Activated naive CD8-positive, alpha-beta T cell treated with anti-CD3 and anti-CD28 coated beads, Interleukin-2, amount 50 U/mL, for 24 hours (primary cell): Measurements from ENCODE around the gene C1orf53.

ENCODE experiments used
- ATAC-seq: fragments of 150-1000 bp; cut with Tn5 transposase; one replicate; pipeline ENCODE4 v1.10.0; 2021
- DNase-seq: peaks from one replicate; pipeline ENCODE4 v3.0.0; 2021
- H3K27ac Mint-ChIP-seq: one replicate; pipeline ENCODE4 v1.8.0; 2021; ENCODE audit warnings: mild to moderate bottlenecking, mixed read lengths
- H3K27me3 Mint-ChIP-seq: one replicate; pipeline ENCODE4 v1.8.0; 2021; ENCODE audit warnings: mixed read lengths
- H3K36me3 Mint-ChIP-seq: one replicate; pipeline ENCODE4 v1.8.0; 2021; ENCODE audit warnings: low read depth, mixed read lengths
- H3K4me1 Mint-ChIP-seq: one replicate; pipeline ENCODE4 v1.8.0; 2021; ENCODE audit warnings: mixed read lengths
- H3K4me3 Mint-ChIP-seq: one replicate; pipeline ENCODE4 v1.8.0; 2021; ENCODE audit warnings: mild to moderate bottlenecking, moderate library complexity, mixed read lengths
- H3K9me3 Mint-ChIP-seq: one replicate; pipeline ENCODE4 v1.8.0; 2021; ENCODE audit warnings: mixed read lengths

The C1orf53 gene

DNA sequence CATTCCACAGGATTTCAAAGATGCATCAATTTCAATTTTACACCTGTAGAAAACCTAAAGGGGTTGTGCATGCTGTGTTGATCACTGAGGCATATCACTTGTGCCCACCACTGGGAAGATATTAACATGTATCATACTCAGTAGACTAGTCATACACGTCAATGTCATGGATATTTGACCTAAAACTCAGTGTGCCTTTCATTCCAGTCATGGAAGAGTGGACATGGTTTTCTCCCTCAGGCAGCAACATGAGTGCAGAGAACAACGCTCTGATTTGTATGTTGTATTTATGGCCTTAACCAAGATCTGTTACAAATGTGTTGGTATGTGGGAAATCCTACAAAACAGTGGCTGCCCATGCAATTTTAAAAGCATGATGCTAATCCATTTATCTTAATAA is 6.1 kb upstream of the C1orf53 start:
- ATAC-seq: no peak
- Mint-ChIP-seq H3K4me1 (no peaks in the 10 kb centered on the region), H3K36me3 (no peaks in the 10 kb centered on the region), H3K9me3 (no peaks in the 10 kb centered on the region), H3K4me3 (no peak overlapping the region), H3K27me3 (peaks cover 33% of the 10 kb centered on the region), H3K27ac (no peak overlapping the region)
- no peak for DNase-seq

DNA sequence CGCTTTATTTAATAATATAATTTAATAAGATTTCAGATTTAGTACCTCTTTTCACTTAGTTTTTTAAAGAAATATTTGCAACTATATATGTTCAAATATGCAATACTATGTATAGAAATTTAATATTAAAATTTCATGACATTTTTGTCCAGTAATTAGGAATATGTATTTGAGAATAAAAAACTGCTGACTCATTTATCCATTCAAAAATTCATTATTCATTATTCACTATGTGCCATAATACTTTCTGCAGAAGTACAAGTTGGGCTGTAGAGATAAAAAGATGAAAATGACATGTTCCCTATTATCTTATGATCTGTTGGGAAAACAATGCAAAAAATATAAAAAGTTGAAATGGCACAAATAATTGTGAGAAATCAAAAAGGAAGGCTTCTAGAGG is 3.4 kb upstream of the C1orf53 start:
- no peak for ATAC-seq
- Mint-ChIP-seq H3K27ac (no peak overlapping the region), H3K27me3 (peaks cover 35% of the 10 kb centered on the region), H3K4me3 (no peak overlapping the region), H3K36me3 (no peaks in the 10 kb centered on the region), H3K9me3 (no peaks in the 10 kb centered on the region), H3K4me1 (peaks cover 13% of the 10 kb centered on the region)
- DNase-seq: no peak

DNA sequence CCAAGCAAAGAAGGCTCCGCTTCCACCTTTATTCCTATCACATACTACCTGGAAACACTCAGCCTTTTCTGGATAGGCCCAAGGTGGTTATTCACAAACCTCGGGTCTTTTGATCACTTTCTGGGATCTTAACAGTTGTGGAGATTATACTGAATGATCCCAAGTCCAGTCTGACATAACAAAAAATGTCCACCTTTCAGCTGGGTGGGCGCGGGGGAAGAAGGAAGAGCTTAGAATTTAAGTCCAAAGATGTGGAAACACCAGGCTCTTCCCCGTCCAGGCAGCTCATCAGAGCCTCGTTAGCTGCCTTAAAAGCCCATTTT is 338 bp upstream of the C1orf53 start:
- Mint-ChIP-seq H3K27ac (peak overlapping the region; percentile 72), H3K4me1 (peaks cover 13% of the 10 kb centered on the region), H3K4me3 (peak overlapping the region; percentile 77), H3K36me3 (no peaks in the 10 kb centered on the region), H3K27me3 (peaks cover 51% of the 10 kb centered on the region), H3K9me3 (no peaks in the 10 kb centered on the region)
- ATAC-seq (no peak), DNase-seq (no peak)

DNA sequence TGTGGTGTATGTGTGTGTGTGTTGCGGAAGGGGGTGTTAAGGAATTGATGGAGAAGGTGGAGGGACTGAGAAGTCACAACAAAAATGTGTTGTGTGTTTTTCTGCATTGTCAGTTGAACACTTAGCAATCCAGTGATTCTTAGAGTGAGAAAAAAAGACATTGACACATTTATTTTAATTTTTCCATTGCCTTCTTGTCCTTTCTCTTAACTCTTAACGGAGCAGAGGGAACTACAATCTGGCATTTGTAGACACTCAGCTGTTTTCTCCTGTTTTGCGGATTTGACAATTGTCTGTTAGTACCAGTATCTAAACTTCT is 725 bp downstream of the C1orf53 start:
- Mint-ChIP-seq H3K36me3 (no peaks in the 10 kb centered on the region), H3K4me3 (peak overlapping the region; percentile 77), H3K27me3 (peaks cover 55% of the 10 kb centered on the region), H3K9me3 (no peaks in the 10 kb centered on the region), H3K4me1 (peaks cover 14% of the 10 kb centered on the region), H3K27ac (peak overlapping the region; percentile 83)
- ATAC-seq (no peak), DNase-seq (no peak)

DNA sequence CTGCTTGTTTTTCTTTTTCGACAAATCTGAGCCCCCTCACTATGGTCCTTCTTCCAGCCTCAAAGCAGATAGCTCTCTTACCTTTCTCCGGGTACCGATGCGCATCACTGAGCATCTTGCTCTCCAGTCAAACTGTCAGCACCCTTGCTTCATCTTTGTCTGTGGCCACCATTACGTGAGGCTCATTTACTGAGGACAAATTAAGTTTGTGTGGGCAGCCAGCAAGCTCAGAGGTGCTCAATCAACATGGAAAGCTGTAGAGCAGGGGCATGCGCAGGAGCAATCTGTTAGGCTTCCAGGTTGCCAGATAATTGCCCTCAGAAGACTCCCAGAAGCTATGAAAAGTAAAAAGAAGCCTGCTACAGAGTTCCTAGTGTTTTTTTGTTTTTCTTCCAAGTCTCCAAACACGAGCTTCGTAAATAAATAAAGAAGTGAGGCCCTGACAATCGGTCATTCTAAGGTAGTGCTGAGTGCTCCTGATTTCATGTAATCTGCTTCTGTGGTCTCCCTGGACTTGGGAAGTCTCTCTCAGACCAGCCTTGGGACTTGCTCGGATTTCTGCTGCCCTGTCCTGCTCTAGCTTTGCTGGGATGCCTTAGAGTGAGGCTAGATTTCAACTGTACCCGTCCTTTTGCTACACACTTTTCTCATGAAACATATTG is 1.8 kb downstream of the C1orf53 start:
- no peak for ATAC-seq
- DNase-seq: no peak
- peaks cover 24% of the 10 kb centered on the region for H3K4me1 Mint-ChIP-seq
- no peaks in the 10 kb centered on the region for H3K36me3 Mint-ChIP-seq
- peaks cover 64% of the 10 kb centered on the region for H3K27me3 Mint-ChIP-seq
- H3K9me3 Mint-ChIP-seq: no peaks in the 10 kb centered on the region
- H3K4me3 Mint-ChIP-seq: no peak overlapping the region
- no peak overlapping the region for H3K27ac Mint-ChIP-seq

DNA sequence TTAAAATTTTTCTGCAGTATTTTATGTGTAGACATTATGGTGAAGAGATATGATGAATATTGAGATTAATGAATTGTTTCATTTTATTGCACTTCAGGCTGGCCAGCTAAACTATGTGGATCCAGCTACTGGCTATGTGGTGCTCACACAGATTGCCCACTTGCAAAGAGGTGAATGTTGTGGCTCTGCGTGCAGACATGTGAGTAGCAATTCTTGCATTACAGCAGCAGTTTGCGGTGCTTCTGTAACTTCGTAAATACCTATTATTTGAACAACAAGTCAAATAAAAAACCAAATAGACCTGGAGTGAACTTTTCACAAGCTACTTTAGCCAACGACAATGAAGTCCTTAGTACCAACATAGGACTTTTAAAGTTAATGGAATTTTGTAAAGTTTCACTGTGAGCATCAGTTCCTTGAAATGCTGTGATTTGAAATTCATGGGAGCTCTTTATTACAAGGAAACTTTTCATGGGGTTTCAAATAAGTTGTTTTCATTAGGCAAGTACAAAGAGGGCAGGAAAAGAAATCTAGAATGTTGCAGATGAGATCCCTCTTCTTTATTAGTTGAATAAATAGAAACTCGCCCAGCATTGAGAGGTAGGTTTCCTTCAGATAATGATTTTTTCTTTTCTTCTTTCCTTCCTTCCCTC is 3.4 kb downstream of the C1orf53 start:
- Mint-ChIP-seq H3K27me3 (peaks cover 77% of the 10 kb centered on the region), H3K4me1 (peaks cover 37% of the 10 kb centered on the region), H3K36me3 (no peaks in the 10 kb centered on the region)

DNA sequence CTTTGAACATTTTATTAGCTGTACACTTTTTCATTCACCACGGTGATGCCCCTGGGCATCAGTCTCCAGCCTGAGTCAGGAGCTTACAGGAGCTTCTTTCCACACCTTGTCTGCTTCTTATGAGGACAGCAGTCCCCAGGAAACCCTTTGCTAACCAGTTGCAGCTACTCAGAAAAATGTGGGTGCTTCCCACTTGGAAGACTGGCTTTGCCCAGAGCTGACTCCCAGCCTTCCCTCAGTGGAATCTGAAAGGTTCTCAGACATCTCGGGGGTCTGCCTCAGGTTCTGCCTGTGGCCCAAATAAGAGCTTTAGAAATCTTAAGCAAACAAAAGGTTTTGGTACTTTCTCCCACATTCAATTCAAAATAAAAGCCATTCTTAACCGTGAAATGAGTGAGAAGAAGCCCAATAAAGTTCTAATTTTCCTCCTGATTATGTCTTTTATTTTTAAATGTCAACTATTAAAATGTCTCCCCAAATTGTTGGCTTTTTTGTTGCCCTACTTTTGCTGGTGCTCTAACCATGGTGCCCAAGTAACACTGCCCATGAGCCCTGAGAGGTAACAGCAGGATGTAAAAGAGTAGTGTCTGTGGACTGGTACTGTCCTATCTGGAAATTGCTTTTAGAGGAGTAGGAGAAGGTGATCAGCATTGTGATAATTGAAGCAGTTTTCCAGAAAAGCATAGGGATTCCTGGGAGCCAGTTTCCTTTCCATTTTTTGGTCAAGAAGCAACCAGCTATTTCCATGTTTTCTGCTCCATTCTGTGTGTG is 5.6 kb downstream of the C1orf53 start:
- Mint-ChIP-seq H3K36me3 (no peaks in the 10 kb centered on the region), H3K27me3 (peaks cover 95% of the 10 kb centered on the region), H3K4me3 (no peak overlapping the region)

More for the DNA sequence above, 3.4 kb downstream of the C1orf53 start:
- Mint-ChIP-seq H3K4me3 (no peak overlapping the region), H3K9me3 (no peaks in the 10 kb centered on the region), H3K27ac (no peak overlapping the region)
- DNase-seq (no peak), ATAC-seq (no peak)

DNA sequence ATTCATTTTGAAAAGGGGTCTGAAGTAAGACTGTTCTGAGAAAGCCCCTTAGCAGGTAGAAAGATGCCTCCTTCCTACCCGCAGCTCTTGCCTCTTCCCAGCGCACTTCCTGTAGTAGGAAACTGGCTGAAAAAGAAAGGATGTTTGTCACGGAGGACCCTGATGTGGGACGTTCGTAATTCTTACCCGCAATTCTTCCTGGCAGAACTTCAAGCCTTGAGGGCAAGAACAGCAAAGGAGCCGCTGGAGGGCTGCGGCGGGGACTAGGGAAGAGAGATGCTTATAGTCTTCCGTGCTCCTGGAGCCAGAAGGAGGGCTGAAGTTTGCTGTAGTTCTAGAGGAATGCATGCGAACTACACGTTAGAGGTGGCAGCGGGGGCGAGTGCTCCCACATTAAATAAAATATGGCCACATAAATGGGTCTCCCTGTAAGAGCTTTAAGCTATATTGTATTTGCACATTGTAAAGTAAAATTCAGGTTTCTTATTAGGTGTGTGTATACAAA is 6.3 kb downstream of the C1orf53 start:
- ATAC-seq (no peak), DNase-seq (no peak)
- no peaks in the 10 kb centered on the region for H3K9me3 Mint-ChIP-seq
- peaks cover 47% of the 10 kb centered on the region for H3K4me1 Mint-ChIP-seq
- H3K4me3 Mint-ChIP-seq: peak overlapping the region; percentile 43
- no peaks in the 10 kb centered on the region for H3K36me3 Mint-ChIP-seq
- H3K27me3 Mint-ChIP-seq: peaks cover 94% of the 10 kb centered on the region
- no peak overlapping the region for H3K27ac Mint-ChIP-seq

More for the DNA sequence above, 5.6 kb downstream of the C1orf53 start:
- no peaks in the 10 kb centered on the region for H3K9me3 Mint-ChIP-seq
- peaks cover 46% of the 10 kb centered on the region for H3K4me1 Mint-ChIP-seq
- no peak for DNase-seq
- H3K27ac Mint-ChIP-seq: no peak overlapping the region
- ATAC-seq: no peak

DNA sequence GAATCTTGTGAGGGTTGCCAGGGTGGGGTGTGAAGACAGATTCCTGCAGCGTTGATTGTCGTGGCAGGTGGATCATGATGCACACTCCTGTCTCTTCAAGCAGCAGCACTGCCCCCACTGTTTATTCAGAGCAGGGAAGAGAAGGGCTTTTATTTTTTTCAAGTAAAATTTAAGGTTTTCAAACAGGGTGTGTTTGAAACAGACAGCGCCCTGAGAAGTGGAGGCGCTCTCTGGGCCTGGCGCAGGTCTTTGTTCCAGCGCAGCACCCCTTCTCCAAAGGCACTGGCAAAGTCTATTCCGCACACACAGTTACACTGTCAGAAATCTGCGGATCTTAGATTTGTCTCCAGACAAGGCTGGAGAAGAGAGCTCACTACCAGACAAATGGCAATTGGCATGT is 7.0 kb downstream of the C1orf53 start:
- peaks cover 51% of the 10 kb centered on the region for H3K4me1 Mint-ChIP-seq
- DNase-seq: no peak
- peaks cover 94% of the 10 kb centered on the region for H3K27me3 Mint-ChIP-seq
- peak overlapping the region; percentile 43 for H3K4me3 Mint-ChIP-seq
- ATAC-seq: no peak
- H3K27ac Mint-ChIP-seq: no peak overlapping the region
- H3K9me3 Mint-ChIP-seq: no peaks in the 10 kb centered on the region
- no peaks in the 10 kb centered on the region for H3K36me3 Mint-ChIP-seq

DNA sequence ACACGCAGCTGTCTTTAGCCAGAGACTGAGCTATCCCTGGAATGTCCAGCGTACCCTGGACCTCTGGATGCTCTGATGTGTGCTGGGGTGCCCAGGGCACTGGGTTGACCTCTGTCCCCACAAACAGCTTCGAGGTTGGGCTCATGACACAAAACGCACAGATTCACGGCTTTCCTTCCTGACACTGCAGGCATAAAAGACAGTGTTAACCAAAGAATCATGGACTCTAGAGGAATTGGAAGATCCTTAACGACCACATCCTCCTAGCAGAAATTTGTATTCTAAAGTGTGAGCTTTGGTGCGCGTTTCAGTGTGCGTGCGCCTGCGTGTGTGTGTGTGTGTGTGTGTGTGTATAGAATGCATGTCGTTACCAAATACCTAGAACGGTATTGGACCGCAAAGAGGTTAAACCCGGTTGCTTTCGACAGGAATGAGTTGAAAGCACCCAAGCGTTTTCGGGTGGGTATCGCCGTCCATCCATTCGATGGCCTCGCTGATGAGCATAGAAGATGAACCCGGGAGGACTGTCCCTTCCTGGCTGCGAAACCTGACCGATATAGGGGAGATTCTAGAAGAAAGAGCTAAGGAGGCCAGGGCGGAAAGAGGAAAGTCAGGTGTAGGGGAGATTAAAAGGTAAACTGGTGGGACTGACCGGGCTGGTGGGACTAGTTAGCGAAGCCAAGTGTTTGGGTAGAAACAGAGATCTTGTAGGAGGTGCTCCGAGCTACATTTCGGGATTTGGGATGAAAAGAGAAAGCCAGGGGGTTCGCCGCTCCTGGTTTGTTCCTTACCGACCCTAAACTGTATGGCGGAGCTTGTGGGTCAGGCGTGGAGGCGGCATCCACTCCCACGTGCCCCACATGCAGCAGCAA is 7.9 kb downstream of the C1orf53 start:
- Mint-ChIP-seq H3K4me1 (peaks cover 51% of the 10 kb centered on the region), H3K9me3 (no peaks in the 10 kb centered on the region), H3K27ac (no peak overlapping the region), H3K4me3 (peak overlapping the region; percentile 70), H3K27me3 (peaks cover 95% of the 10 kb centered on the region), H3K36me3 (no peaks in the 10 kb centered on the region)
- DNase-seq: no peak
- no peak for ATAC-seq

DNA sequence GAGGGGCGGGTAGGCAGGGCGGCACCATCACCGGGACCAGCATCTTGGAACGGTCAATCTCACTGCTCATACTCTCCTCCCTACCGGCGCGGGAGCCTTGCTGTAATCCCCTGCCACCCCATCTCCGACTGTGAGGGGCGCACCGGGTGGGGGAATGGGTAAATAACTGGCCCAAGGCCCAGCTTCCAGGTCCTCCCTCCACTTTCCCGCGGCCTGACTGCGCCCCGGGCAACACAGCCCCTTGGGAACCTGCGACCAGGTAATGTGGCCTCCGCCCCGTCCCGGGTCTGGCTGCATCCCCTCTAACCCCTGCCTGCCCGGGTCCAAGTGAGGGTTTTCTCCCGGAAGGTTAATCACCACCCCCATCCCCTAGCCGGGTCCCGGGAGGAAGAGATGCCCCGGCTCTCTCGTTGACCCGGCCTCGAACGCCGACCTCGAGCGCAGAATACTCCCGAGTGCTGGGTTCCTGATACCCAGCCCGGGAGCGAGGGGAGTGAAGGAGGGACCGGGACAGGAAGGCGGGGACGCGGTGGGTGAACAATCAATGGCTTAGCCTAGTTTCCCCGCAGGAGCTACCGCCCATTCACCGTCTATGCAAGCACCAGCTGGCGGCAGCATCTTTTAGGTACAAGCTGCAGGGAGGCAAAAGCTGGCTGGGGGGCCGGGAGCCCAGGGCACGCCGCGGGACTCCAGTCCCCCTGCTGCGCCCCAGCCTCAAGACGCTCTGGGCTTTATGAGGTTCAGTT is 8.9 kb downstream of the C1orf53 start:
- peak; percentile 26 for ATAC-seq
- Mint-ChIP-seq H3K4me3 (peak overlapping the region; percentile 79), H3K27ac (no peak overlapping the region), H3K36me3 (no peaks in the 10 kb centered on the region), H3K9me3 (no peaks in the 10 kb centered on the region), H3K27me3 (peaks cover 95% of the 10 kb centered on the region), H3K4me1 (peaks cover 59% of the 10 kb centered on the region)
- DNase-seq: no peak

DNA sequence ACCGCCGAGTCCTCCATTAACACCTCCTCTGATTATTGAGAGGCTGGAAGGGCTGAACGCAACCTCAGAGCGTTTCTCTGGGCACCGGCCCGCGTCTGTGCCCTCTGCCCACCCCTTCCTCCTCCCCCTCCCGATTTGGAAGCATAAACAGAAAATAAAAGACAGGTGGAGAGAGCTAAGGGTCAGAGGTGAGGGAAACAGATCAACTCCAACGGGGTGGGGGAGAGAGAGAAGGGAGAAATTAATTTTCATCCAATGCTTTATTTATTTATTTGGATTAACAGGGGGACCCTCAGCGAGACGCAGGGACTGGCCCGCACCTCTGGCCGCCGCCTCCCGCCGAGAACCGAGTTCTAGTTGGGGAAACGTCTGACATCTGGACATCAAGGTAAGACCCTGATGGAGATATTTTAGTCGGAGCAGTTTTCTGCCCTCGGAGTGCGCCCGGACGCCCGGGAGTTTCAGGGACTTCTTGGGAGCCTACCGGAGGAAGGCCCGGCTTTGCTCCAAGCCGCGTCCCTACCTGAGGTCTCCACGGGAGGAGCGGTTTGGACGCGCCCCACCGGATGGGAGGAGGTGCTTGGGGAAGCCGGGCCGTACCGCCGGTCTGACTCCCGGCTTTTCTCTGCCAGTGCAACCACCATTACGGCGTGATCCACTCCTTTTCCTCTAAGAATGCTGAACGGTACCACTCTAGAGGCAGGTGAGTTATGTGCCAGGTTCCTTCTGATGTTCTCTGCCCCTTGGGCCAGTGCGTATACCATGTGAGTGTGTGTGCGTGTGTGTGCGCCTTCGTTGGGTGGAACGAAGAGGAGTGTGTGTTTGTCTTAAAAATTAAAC is 9.6 kb downstream of the C1orf53 start:
- ATAC-seq: no peak
- H3K27ac Mint-ChIP-seq: peak overlapping the region; percentile 18
- H3K27me3 Mint-ChIP-seq: peaks cover 96% of the 10 kb centered on the region
- no peak for DNase-seq
- peak overlapping the region; percentile 79 for H3K4me3 Mint-ChIP-seq
- no peaks in the 10 kb centered on the region for H3K36me3 Mint-ChIP-seq
- peaks cover 67% of the 10 kb centered on the region for H3K4me1 Mint-ChIP-seq
- H3K9me3 Mint-ChIP-seq: no peaks in the 10 kb centered on the region

DNA sequence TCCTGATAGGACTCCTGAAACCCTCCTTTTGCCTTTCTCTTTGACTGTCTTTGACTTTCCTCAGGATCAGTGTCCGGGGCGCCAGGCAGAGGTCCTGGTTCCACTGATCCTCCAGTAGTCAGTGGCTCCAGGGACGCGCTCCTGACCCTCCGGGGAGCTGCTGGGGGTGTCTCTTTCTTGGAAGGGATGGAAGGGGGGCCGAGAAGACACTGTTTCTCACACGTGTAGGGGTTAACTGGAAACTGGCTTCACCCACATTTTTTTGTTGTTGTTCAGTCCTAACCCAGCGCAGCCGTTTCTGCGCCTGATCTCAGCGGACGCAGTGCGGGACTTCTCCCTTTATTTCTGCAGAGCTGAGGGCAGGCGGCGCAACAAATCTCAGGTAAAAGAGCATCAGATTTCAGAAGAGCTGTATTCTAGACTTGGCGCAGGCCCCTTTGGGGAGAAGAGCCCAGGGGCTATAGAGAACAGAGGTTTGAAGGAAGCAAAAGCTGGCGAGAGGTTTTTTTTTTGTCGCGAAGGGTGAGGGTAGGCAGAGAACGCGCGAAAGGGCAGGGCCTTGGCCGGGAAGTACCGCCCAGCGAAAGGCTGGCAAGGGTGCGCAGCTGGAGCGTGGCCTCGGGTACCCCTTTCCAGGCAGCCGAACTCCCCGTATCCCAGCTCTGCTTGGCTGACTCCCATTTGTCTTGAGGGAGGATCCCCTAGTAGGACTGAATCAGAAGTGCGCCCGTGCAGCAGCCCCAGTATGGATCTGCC is 10.5 kb downstream of the C1orf53 start:
- peak overlapping the region; percentile 79 for H3K4me3 Mint-ChIP-seq
- H3K4me1 Mint-ChIP-seq: peaks cover 76% of the 10 kb centered on the region
- ATAC-seq (no peak), DNase-seq (no peak)
- peak overlapping the region; percentile 18 for H3K27ac Mint-ChIP-seq
- H3K36me3 Mint-ChIP-seq: no peaks in the 10 kb centered on the region
- no peaks in the 10 kb centered on the region for H3K9me3 Mint-ChIP-seq
- H3K27me3 Mint-ChIP-seq: peaks cover 96% of the 10 kb centered on the region
